Amniotic stem cell (primary cell): ENCODE measurements around the gene PPM1H.
"Not testable (repeated sequence)": the region's sequence is repeated elsewhere in the genome, so short reads cannot be mapped to it uniquely, and the experiment has no call there.

Experiments used
- DNase-seq: peaks from one replicate; lab custom pipeline; 2025; lab: John Stamatoyannopoulos, UW

The PPM1H gene

GRCh38 chr12:62767946-62768345, 167.0 kb downstream of the PPM1H start:
- no peak for DNase-seq

- no peak for DNase-seq
Measured at GRCh38 chr12:62767496-62767895, 167.5 kb downstream of the PPM1H start.

DNA sequence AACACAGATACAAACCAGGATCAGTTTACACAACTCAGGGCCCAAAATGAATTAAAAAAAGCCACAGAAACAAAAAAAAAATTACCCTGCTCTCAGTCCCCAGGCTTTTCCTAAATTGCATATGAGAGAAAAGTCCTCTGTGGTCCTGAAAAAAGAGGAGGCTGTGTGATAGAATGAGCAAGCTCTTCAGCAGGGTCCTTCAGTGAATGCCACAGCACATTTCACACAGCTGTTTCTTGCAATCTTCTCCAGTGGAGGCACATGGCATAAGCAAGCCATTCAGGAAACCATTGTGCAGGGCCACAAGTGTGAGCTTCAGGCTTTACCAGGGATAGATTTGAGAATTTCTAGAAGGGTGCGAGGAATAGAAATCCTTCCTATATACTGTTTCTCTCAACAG, 168.5 kb downstream of the PPM1H start:
- no peak for DNase-seq

DNA sequence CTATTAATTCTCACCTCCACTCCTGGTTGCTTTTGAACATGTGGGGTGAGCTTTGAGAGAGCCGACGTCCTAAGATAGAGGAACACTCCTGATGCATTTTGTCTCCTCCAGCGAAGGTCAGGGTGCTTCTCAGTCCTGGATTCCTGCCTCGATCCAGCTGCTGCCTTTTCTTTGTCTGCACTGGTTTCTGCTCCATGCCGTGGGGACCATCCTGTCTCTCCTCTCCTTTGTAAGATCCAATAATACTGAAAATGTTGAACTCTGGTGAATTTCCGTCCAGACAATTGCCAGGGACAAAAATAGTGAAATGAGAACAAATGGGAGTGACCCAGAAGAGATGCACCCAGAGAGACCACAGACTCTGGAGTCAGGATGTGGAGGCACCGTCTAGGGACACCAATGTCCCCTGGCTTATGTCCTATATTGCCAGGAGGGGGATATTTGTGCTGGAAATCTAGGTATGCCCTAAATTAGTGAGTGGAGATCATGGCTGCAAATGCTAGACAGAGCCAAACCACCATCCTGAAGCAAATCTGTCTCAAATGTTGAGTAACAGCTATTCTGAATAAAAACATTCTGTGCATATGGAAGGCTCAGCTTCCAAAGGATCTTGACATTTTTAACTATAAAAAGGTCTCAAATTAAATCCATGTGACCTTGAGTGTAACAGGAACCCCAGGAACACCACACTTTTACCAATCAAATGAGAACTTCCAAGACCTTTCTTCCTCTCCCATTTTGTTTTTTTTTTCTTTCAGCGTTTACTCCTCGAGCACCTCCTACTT, 170.9 kb downstream of the PPM1H start:
- no peak for DNase-seq

DNA sequence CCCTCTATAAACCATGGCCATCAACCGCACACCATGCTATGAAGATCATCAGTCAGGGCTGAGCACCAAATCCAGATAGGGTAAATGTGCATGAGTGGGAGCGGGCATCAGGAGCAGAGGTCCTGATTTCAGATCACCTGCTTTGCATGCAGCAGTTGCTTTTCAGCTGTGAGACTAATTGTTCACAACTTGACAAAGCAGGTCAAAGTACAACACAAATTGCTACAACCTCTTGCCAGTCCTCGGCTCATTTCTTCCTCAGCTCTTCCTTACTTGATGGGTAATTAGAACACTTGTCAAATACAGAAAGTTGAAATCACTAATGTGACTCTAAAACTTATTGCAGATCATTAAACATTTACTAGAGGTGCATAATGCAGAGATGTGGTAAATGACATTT, 171.6 kb downstream of the PPM1H start:
- DNase-seq, result no peak

GRCh38 chr12:62762645-62763044, 172.3 kb downstream of the PPM1H start:
- no peak for DNase-seq

DNA sequence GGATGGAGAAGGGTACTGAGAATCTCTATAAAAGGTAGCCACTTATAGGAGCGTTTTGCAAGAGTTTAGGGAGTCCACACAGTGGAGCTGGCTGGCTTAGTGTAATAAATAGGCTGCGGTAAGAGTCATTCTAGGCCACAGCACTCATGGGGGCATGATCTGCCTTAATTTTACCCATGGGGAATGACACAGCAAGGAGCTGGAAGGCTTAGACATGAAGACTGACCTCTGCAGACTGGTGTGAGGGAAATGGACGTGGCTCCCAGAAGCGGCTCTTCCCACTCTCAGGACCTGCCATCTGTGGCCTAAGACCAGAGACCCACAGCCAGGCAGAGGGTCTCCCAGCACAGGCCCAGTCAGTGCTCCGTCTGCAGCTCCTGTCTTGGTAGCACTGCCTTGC, 173.3 kb downstream of the PPM1H start:
- no peak for DNase-seq

DNA sequence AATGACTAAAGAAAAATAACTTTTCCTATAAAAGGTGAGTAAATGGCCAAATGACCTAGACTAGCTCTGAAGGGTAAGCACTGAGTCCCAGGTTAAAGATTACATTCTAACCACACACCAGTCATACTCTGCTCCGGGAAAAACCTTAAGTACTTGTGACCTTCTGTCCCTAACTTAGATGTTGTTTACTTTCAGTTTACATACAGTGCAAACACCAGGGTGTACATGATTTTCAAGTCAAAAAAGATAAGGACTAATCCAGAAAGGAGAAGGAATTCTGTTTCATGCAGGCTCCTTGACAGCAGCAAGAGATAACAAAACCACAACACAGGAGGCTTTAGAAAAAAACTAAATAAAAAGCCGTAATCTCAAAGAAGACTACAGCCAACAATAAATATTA, 174.2 kb downstream of the PPM1H start:
- DNase-seq, result no peak

DNA sequence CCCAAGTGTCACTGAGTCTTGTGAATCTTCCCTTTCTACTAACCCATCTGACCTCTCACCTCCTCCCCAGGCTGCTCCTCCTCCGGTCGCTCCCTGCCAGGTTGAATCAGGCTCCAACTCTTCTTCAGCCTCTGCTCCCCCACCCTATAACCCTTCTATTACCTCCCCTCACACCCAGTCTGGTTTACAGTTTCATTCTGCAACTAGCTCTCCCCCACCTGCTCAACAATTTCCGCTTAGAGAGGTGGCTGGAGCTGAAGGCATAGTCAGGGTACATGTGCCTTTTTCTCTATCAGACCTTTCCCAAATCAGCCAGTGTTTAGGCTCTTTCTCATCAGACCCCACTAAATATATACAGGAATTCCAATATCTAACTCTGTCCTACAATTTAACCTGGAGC, 174.6 kb downstream of the PPM1H start:
- DNase-seq, result not testable (repeated sequence)

- peak; percentile 25 for DNase-seq
Measured at GRCh38 chr12:62758216-62758615, 176.7 kb downstream of the PPM1H start.

DNA sequence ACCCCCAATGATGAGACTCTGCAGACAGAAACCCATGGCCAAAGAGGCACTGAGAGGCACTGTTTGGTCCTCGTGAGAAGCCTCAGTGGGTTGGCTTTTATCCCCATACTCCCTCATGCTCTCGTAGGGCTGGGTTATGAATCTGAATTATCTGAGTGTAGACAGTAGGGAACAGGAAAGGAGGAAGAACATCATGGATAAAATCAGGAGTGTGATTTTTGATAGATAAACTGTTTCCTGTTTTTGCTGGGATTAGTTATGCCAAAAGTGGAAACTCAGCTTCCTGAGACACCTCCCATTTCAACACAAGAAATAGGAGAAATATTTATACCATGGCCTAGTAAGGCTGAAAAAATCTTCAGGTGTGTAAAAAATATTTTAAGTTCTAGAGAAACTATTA, 177.9 kb downstream of the PPM1H start:
- DNase-seq, result no peak

- no peak for DNase-seq
Measured at GRCh38 chr12:62754706-62755105, 180.2 kb downstream of the PPM1H start.

DNA sequence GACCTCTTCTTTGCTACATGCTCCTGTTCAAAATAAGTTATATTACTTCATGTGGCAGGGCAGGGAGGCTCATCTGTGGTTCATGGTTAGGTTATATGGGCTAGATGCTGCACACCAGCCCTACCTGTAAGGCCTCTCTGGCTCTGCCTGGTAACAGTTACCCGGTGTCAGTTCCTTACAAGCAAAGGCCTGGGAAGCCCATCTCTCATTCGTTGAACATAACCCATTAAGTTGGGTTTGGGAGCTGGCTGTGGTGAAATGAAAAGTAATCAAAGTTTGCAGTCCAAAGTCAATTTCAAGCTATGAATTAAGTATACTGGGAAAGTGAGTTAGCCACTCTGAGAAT, 183.2 kb downstream of the PPM1H start:
- no peak for DNase-seq

- no peak for DNase-seq
Measured at GRCh38 chr12:62750941-62751809, 183.8 kb downstream of the PPM1H start.

GRCh38 chr12:62749586-62749985, 185.4 kb downstream of the PPM1H start:
- no peak for DNase-seq

GRCh38 chr12:62748941-62749468, 185.9 kb downstream of the PPM1H start:
- DNase-seq, result no peak

DNA sequence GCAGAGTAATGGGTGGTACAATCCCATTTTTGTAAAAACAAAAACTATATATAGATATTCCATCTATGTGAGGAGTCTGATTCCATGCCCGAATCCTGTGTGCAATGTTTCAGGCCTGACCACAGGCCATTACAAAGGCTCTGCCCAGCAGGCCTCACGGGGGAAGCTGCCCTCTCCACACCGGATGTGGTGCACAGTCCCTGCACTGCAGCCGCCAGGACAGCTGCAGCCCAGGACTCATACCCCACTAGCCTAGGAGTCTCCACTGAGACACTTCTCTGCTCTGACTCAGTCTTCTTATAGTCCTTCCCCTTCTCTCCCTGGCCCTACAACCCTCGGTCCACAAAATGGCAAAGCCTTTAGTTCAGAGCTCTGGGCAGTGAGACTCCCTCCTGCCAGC, 190.4 kb downstream of the PPM1H start:
- DNase-seq, result no peak

GRCh38 chr12:62739266-62740015, 195.5 kb downstream of the PPM1H start:
- no peak for DNase-seq

DNA sequence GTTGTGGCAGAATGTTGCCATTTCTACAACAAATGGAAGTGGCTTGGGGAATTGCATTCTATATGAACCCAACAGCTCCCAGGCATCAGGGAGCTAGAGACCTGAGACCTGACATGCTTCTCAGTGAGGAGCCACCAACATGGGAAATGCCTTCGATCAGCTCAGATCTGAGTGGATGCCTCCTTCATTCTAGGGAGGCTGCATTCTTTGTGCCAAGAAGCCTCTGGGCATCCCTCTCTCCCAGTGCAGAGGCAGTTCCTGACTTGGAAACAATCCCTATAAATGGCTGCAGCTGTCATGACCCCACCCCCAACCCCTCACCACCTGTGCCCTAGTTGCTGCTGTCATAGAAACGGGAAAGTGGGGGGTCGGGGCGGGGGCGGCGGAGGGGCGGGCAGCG, 196.3 kb downstream of the PPM1H start:
- no peak for DNase-seq

GRCh38 chr12:62738105-62738504, 196.8 kb downstream of the PPM1H start:
- no peak for DNase-seq

GRCh38 chr12:62737615-62738014, 197.3 kb downstream of the PPM1H start:
- no peak for DNase-seq

- no peak for DNase-seq
Measured at GRCh38 chr12:62737188-62737587, 197.8 kb downstream of the PPM1H start.
